ENCODE data around the gene PSG4.
"Not testable (repeated sequence)": the region's sequence is repeated elsewhere in the genome, so short reads cannot be mapped to it uniquely, and the experiment has no call there.

Gene PSG4

DNA sequence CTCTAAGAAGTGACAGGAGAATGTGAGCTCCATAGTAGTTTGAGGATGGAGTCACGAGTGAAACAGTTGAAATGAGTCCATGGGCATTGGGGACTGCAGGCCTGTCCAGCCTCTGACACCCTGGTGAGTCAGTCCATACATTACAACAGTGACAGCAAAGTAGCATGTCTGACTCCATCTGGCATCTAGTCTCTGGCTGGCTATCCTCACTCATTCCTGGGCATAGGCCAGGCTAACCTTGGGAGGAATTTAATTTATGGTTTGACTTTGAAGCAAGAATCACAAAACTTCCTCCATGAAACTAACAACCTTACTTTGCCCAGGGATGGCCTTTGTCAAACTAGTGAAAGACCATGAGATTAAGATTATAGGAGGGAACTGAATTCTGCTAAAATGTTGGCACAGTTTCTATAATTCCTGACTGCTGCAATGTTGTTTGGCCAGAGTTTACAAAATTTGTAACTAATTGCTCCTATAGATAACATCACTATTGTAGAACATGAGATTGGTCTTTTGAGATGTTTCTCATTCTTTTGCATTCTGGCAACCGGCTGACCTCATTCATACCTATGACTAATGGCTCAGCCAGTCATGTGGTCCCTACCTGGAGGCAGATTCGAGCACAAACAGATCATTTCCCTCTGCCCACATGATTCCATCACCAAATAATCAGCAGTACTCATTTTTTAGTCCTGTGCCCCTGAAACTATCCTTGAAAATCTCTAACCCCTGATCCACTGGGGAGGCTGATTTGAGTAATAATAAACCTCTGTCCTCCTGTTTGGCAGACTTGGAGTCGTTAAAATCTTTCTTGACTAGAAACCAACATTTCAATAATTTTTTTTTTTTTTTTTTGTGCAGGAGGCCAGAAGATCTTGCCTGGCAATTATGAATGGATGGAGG, 23.3 kb downstream of the PSG4 start:
- not testable (repeated sequence) for H2BK5ac ChIP-seq (ENCODE audit: low read depth, low read length, poor library complexity, severe bottlenecking); H2BK120ac ChIP-seq (ENCODE audit: low read depth, low read length); H3K14ac ChIP-seq (ENCODE audit: low read length in 2 of 2); H3K27me3 ChIP-seq (ENCODE audit: control insufficient read depth in 1 of 2, insufficient read depth in 1 of 2, low read length in 2 of 2); H2AK5ac ChIP-seq (ENCODE audit: low read length, severe bottlenecking); H2BK15ac ChIP-seq (ENCODE audit: low read depth, poor library complexity, severe bottlenecking); H3K4me1 ChIP-seq (ENCODE audit: control insufficient read depth, insufficient read depth, low read depth, low read length); H3K4me3 ChIP-seq (ENCODE audit: insufficient read depth in 1 of 2, low read depth in 1 of 2, low read length in 2 of 2); H3K36me3 ChIP-seq (ENCODE audit: control insufficient read depth in 1 of 2, insufficient read depth in 2 of 2, low read depth in 1 of 2, low read length in 2 of 2); H3K9me3 ChIP-seq (ENCODE audit: control insufficient read depth, low read length); H3K27ac ChIP-seq (ENCODE audit: low read length, poor library complexity, severe bottlenecking); H3K79me1 ChIP-seq (replicated peaks; ENCODE audit: low read length, poor library complexity, severe bottlenecking); H4K8ac ChIP-seq (ENCODE audit: low read length); H4K91ac ChIP-seq (ENCODE audit: low read length); H3K23ac ChIP-seq (ENCODE audit: low read length in 2 of 2); H2AFZ ChIP-seq (ENCODE audit: low read depth, low read length); H3K18ac ChIP-seq (ENCODE audit: low read depth in 1 of 2, low read length in 2 of 2); H3K4me2 ChIP-seq (ENCODE audit: low read length, poor library complexity, severe bottlenecking); H3K4ac ChIP-seq (ENCODE audit: low read depth in 1 of 2, low read length in 2 of 2); H2BK12ac ChIP-seq (ENCODE audit: low read length in 2 of 2)
- 17% methylated on average over 3 of the region's 4 CpGs for WGBS
- H3K9ac ChIP-seq (ENCODE audit: low read length) = peak overlapping the region; percentile 51
- DNase-seq = peak; percentile 1

GRCh38 chr19:43179569-43180147, 25.8 kb downstream of the PSG4 start:
- not testable (repeated sequence) for H3K79me1 ChIP-seq (replicated peaks; ENCODE audit: low read length, poor library complexity, severe bottlenecking); H4K8ac ChIP-seq (ENCODE audit: low read length); H3K9ac ChIP-seq (ENCODE audit: low read length); H2AFZ ChIP-seq (ENCODE audit: low read depth, low read length); H3K4me2 ChIP-seq (ENCODE audit: low read length, poor library complexity, severe bottlenecking); H3K36me3 ChIP-seq (ENCODE audit: control insufficient read depth in 1 of 2, insufficient read depth in 2 of 2, low read depth in 1 of 2, low read length in 2 of 2); H4K91ac ChIP-seq (ENCODE audit: low read length); H3K4me3 ChIP-seq (ENCODE audit: insufficient read depth in 1 of 2, low read depth in 1 of 2, low read length in 2 of 2); H3K18ac ChIP-seq (ENCODE audit: low read depth in 1 of 2, low read length in 2 of 2); H2BK5ac ChIP-seq (ENCODE audit: low read depth, low read length, poor library complexity, severe bottlenecking); H3K14ac ChIP-seq (ENCODE audit: low read length in 2 of 2); H2AK5ac ChIP-seq (ENCODE audit: low read length, severe bottlenecking); DNase-seq; H2BK12ac ChIP-seq (ENCODE audit: low read length in 2 of 2); H3K27ac ChIP-seq (ENCODE audit: low read length, poor library complexity, severe bottlenecking); H3K23ac ChIP-seq (ENCODE audit: low read length in 2 of 2); H3K27me3 ChIP-seq (ENCODE audit: control insufficient read depth in 1 of 2, insufficient read depth in 1 of 2, low read length in 2 of 2); H3K9me3 ChIP-seq (ENCODE audit: control insufficient read depth, low read length); H2BK15ac ChIP-seq (ENCODE audit: low read depth, poor library complexity, severe bottlenecking); H3K4ac ChIP-seq (ENCODE audit: low read depth in 1 of 2, low read length in 2 of 2); H3K4me1 ChIP-seq (ENCODE audit: control insufficient read depth, insufficient read depth, low read depth, low read length); H2BK120ac ChIP-seq (ENCODE audit: low read depth, low read length)
- WGBS = 33% methylated on average over 1 of the region's 1 CpG

GRCh38 chr19:43178577-43178976, 26.9 kb downstream of the PSG4 start:
- not testable (repeated sequence) for H3K4me3 ChIP-seq (ENCODE audit: insufficient read depth in 1 of 2, low read depth in 1 of 2, low read length in 2 of 2); H4K8ac ChIP-seq (ENCODE audit: low read length); H3K4me2 ChIP-seq (ENCODE audit: low read length, poor library complexity, severe bottlenecking); H3K4me1 ChIP-seq (ENCODE audit: control insufficient read depth, insufficient read depth, low read depth, low read length); H4K91ac ChIP-seq (ENCODE audit: low read length); H2BK5ac ChIP-seq (ENCODE audit: low read depth, low read length, poor library complexity, severe bottlenecking); H3K9me3 ChIP-seq (ENCODE audit: control insufficient read depth, low read length); DNase-seq; H2AK5ac ChIP-seq (ENCODE audit: low read length, severe bottlenecking); H2BK120ac ChIP-seq (ENCODE audit: low read depth, low read length); H3K79me1 ChIP-seq (replicated peaks; ENCODE audit: low read length, poor library complexity, severe bottlenecking); H3K9ac ChIP-seq (ENCODE audit: low read length); H3K27me3 ChIP-seq (ENCODE audit: control insufficient read depth in 1 of 2, insufficient read depth in 1 of 2, low read length in 2 of 2); H2AFZ ChIP-seq (ENCODE audit: low read depth, low read length); H2BK12ac ChIP-seq (ENCODE audit: low read length in 2 of 2); H3K27ac ChIP-seq (ENCODE audit: low read length, poor library complexity, severe bottlenecking); H3K23ac ChIP-seq (ENCODE audit: low read length in 2 of 2); H2BK15ac ChIP-seq (ENCODE audit: low read depth, poor library complexity, severe bottlenecking); H3K18ac ChIP-seq (ENCODE audit: low read depth in 1 of 2, low read length in 2 of 2); H3K36me3 ChIP-seq (ENCODE audit: control insufficient read depth in 1 of 2, insufficient read depth in 2 of 2, low read depth in 1 of 2, low read length in 2 of 2); H3K4ac ChIP-seq (ENCODE audit: low read depth in 1 of 2, low read length in 2 of 2); H3K14ac ChIP-seq (ENCODE audit: low read length in 2 of 2)
- 80% methylated on average over 1 of the region's 3 CpGs for WGBS

GRCh38 chr19:43165906-43166305, 39.5 kb downstream of the PSG4 start:
- H2BK12ac ChIP-seq (ENCODE audit: low read length in 2 of 2); H4K8ac ChIP-seq (ENCODE audit: low read length); H3K4ac ChIP-seq (ENCODE audit: low read depth in 1 of 2, low read length in 2 of 2); H3K27me3 ChIP-seq (ENCODE audit: control insufficient read depth in 1 of 2, insufficient read depth in 1 of 2, low read length in 2 of 2); H3K14ac ChIP-seq (ENCODE audit: low read length in 2 of 2); H3K27ac ChIP-seq (ENCODE audit: low read length, poor library complexity, severe bottlenecking); H3K23ac ChIP-seq (ENCODE audit: low read length in 2 of 2); DNase-seq; H2AFZ ChIP-seq (ENCODE audit: low read depth, low read length); H2BK120ac ChIP-seq (ENCODE audit: low read depth, low read length); H2BK5ac ChIP-seq (ENCODE audit: low read depth, low read length, poor library complexity, severe bottlenecking); H2BK15ac ChIP-seq (ENCODE audit: low read depth, poor library complexity, severe bottlenecking); H3K36me3 ChIP-seq (ENCODE audit: control insufficient read depth in 1 of 2, insufficient read depth in 2 of 2, low read depth in 1 of 2, low read length in 2 of 2); H4K91ac ChIP-seq (ENCODE audit: low read length); H3K4me1 ChIP-seq (ENCODE audit: control insufficient read depth, insufficient read depth, low read depth, low read length); H2AK5ac ChIP-seq (ENCODE audit: low read length, severe bottlenecking); H3K9me3 ChIP-seq (ENCODE audit: control insufficient read depth, low read length); H3K4me2 ChIP-seq (ENCODE audit: low read length, poor library complexity, severe bottlenecking); H3K9ac ChIP-seq (ENCODE audit: low read length); H3K4me3 ChIP-seq (ENCODE audit: insufficient read depth in 1 of 2, low read depth in 1 of 2, low read length in 2 of 2); H3K18ac ChIP-seq (ENCODE audit: low read depth in 1 of 2, low read length in 2 of 2); H3K79me1 ChIP-seq (replicated peaks; ENCODE audit: low read length, poor library complexity, severe bottlenecking): not testable (repeated sequence)
- WGBS = 47% methylated on average over 2 of the region's 3 CpGs

Measured in mesenchymal stem cell (in vitro differentiated cells and primary cell).